ENCODE measurements around the gene TRPM8.

Gene TRPM8

DNA sequence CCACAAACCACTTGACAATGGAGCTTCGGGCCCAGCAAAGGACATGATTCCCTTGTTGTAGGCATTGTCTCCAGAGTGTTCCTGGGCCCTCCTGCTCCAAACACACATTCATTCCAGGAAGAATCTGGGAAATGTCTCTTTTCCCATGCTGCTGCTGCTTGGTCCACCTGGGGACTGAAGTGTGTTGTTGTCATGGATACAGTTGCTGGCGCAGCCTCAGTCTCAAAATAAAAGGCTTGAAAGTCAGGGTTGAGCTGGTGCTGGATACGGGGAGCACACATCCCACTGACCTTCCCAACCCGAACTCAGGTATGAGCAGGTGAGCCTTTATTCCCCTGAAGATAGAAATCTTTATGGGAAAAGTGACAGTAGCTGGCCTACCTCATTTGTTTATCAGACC, 102.7 kb downstream of the TRPM8 start:
- H3K9me2 ChIP-seq (ENCODE audit: low read depth, low read length): no peaks in the 10 kb centered on the region
- no peak overlapping the region for H3K4me2 ChIP-seq (ENCODE audit: low read length)
- H3K27ac ChIP-seq (ENCODE audit: low read depth, low read length, poor library complexity, severe bottlenecking): no peak overlapping the region
- no peaks in the 10 kb centered on the region for H3K4me1 ChIP-seq (ENCODE audit: insufficient read depth, low read length, severe bottlenecking)
- H3K9me3 ChIP-seq (ENCODE audit: low read length): no peaks in the 10 kb centered on the region
- H3F3A ChIP-seq (ENCODE audit: insufficient read depth, low read length): no peaks in the 10 kb centered on the region
- TF ChIP-seq EZH2 (IDR thresholded peaks at IDR 0.05; ENCODE audit: borderline replicate concordance, low read length) (no peak), CTCF (IDR thresholded peaks at IDR 0.05; ENCODE audit: low read length) (no peak)
- no peaks in the 10 kb centered on the region for H4K20me1 ChIP-seq (ENCODE audit: insufficient read depth, low read length)
- no peaks in the 10 kb centered on the region for H3K27me3 ChIP-seq (ENCODE audit: insufficient read depth, low read length)
- H3K79me2 ChIP-seq (ENCODE audit: insufficient read depth, low read length): no peaks in the 10 kb centered on the region
- no peak overlapping the region for H2AFZ ChIP-seq (ENCODE audit: low read length)
- H3K9ac ChIP-seq (ENCODE audit: low read length): no peak overlapping the region
- H3K4me3 ChIP-seq (ENCODE audit: low read depth, low read length, poor library complexity, severe bottlenecking): no peak overlapping the region
- H3K36me3 ChIP-seq (ENCODE audit: insufficient read depth, low read length): no peaks in the 10 kb centered on the region

GRCh38 chr2:234020332-234020731, 103.2 kb downstream of the TRPM8 start:
- H3F3A ChIP-seq (ENCODE audit: insufficient read depth, low read length): no peaks in the 10 kb centered on the region
- H3K27ac ChIP-seq (ENCODE audit: low read depth, low read length, poor library complexity, severe bottlenecking): no peak overlapping the region
- H3K36me3 ChIP-seq (ENCODE audit: insufficient read depth, low read length): no peaks in the 10 kb centered on the region
- H3K4me3 ChIP-seq (ENCODE audit: low read depth, low read length, poor library complexity, severe bottlenecking): no peak overlapping the region
- H3K4me1 ChIP-seq (ENCODE audit: insufficient read depth, low read length, severe bottlenecking): no peaks in the 10 kb centered on the region
- H3K9ac ChIP-seq (ENCODE audit: low read length): no peak overlapping the region
- H3K9me2 ChIP-seq (ENCODE audit: low read depth, low read length): no peaks in the 10 kb centered on the region
- H3K79me2 ChIP-seq (ENCODE audit: insufficient read depth, low read length): no peaks in the 10 kb centered on the region
- H2AFZ ChIP-seq (ENCODE audit: low read length): no peak overlapping the region
- H3K4me2 ChIP-seq (ENCODE audit: low read length): no peak overlapping the region
- no peaks in the 10 kb centered on the region for H3K27me3 ChIP-seq (ENCODE audit: insufficient read depth, low read length)
- H3K9me3 ChIP-seq (ENCODE audit: low read length): no peaks in the 10 kb centered on the region
- no peak for TF ChIP-seq CTCF (IDR thresholded peaks at IDR 0.05; ENCODE audit: low read length)
- TF ChIP-seq EZH2 (IDR thresholded peaks at IDR 0.05; ENCODE audit: borderline replicate concordance, low read length): no peak
- no peaks in the 10 kb centered on the region for H4K20me1 ChIP-seq (ENCODE audit: insufficient read depth, low read length)

DNA sequence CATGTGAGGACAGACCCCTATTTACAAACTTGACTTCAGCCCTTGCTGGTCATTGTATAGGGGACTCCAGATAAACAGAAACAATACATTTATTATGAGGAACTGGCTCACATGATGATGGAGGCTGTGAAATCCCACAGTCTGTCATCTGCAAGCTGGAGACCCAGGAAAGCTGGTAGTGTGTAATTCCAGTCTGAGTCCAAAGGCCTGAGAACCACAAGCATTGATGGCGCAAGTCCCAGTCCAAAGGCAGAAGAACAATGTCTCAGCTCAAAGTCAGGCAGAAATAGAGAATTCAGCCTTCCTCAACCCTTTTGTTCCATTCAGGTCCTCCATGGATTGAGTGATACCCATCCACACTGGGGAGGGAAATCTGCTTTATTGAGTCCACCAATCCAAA, 105.3 kb downstream of the TRPM8 start:
- peaks cover 5% of the 10 kb centered on the region; the same call in 1 of the 2 replicates for H3K27me3 ChIP-seq (ENCODE audit: insufficient read depth, low read length)
- no peaks in the 10 kb centered on the region for H3K36me3 ChIP-seq (ENCODE audit: insufficient read depth, low read length)
- H3K4me2 ChIP-seq (ENCODE audit: low read length): no peak overlapping the region
- H4K20me1 ChIP-seq (ENCODE audit: insufficient read depth, low read length): no peaks in the 10 kb centered on the region
- no peaks in the 10 kb centered on the region for H3K79me2 ChIP-seq (ENCODE audit: insufficient read depth, low read length)
- no peak overlapping the region for H2AFZ ChIP-seq (ENCODE audit: low read length)
- H3K9me3 ChIP-seq (ENCODE audit: low read length): no peaks in the 10 kb centered on the region
- no peak overlapping the region for H3K4me3 ChIP-seq (ENCODE audit: low read depth, low read length, poor library complexity, severe bottlenecking)
- H3K4me1 ChIP-seq (ENCODE audit: insufficient read depth, low read length, severe bottlenecking): no peaks in the 10 kb centered on the region
- no peaks in the 10 kb centered on the region for H3K9me2 ChIP-seq (ENCODE audit: low read depth, low read length)
- TF ChIP-seq EZH2 (IDR thresholded peaks at IDR 0.05; ENCODE audit: borderline replicate concordance, low read length): no peak
- TF ChIP-seq CTCF (IDR thresholded peaks at IDR 0.05; ENCODE audit: low read length): no peak
- H3F3A ChIP-seq (ENCODE audit: insufficient read depth, low read length): no peaks in the 10 kb centered on the region
- H3K27ac ChIP-seq (ENCODE audit: low read depth, low read length, poor library complexity, severe bottlenecking): no peak overlapping the region
- no peak overlapping the region for H3K9ac ChIP-seq (ENCODE audit: low read length)
